ENCODE measurements around the gene SLX4.

Gene SLX4

GRCh38 chr16:3553138-3553923 lies 58.1 kb downstream of the SLX4 start:
- DNase-seq (ENCODE audit: low read depth in 1 of 2, low spot score in 1 of 2) = no peak

- DNase-seq (ENCODE audit: low read depth in 1 of 2, low spot score in 1 of 2) = no peak
These were observed 60.3 kb downstream of the SLX4 start for GRCh38 chr16:3550851-3551847.

GRCh38 chr16:3549906-3550305 lies 61.5 kb downstream of the SLX4 start:
- DNase-seq (ENCODE audit: low read depth in 1 of 2, low spot score in 1 of 2) = no peak

- no peak for DNase-seq (ENCODE audit: low read depth in 1 of 2, low spot score in 1 of 2)
These were observed 62.5 kb downstream of the SLX4 start for GRCh38 chr16:3548859-3549258.

- no peak for DNase-seq (ENCODE audit: low read depth in 1 of 2, low spot score in 1 of 2)
These were observed 63.0 kb downstream of the SLX4 start for GRCh38 chr16:3548445-3548844.

- DNase-seq (ENCODE audit: low read depth in 1 of 2, low spot score in 1 of 2) = no peak
These were observed 64.3 kb downstream of the SLX4 start for GRCh38 chr16:3546986-3547682.

- no peak for DNase-seq (ENCODE audit: low read depth in 1 of 2, low spot score in 1 of 2)
These were observed 68.6 kb downstream of the SLX4 start for GRCh38 chr16:3542601-3543373.

GRCh38 chr16:3541527-3542155 lies 69.8 kb downstream of the SLX4 start:
- DNase-seq (ENCODE audit: low read depth in 1 of 2, low spot score in 1 of 2) = no peak

- DNase-seq (ENCODE audit: low read depth in 1 of 2, low spot score in 1 of 2) = no peak
These were observed 73.2 kb downstream of the SLX4 start for GRCh38 chr16:3538222-3538621.

- no peak for DNase-seq (ENCODE audit: low read depth in 1 of 2, low spot score in 1 of 2)
These were observed 74.6 kb downstream of the SLX4 start for GRCh38 chr16:3536851-3537250.

- DNase-seq (ENCODE audit: low read depth in 1 of 2, low spot score in 1 of 2) = no peak
These were observed 75.1 kb downstream of the SLX4 start for GRCh38 chr16:3536271-3536731.

- no peak for DNase-seq (ENCODE audit: low read depth in 1 of 2, low spot score in 1 of 2)
These were observed 77.3 kb downstream of the SLX4 start for GRCh38 chr16:3534126-3534525.

- no peak for DNase-seq (ENCODE audit: low read depth in 1 of 2, low spot score in 1 of 2)
These were observed 78.7 kb downstream of the SLX4 start for GRCh38 chr16:3532741-3533140.
